H1 (cell line): ENCODE measurements around the gene RUSF1. TPM values are rescaled to one million over a fixed set of nuclear protein-coding genes. Genes with fewer than 3 reads are reported as not detected.

Experiments used
- CTCF ChIA-PET: fragments of 300-600 bp; sonication (Branson Sonifier 250); formaldehyde crosslinking; loops from one replicate; lab custom pipeline; 2021; ENCODE audit not compliant: partially characterized antibody; lab: Charles Lee
- POLR2A ChIA-PET: fragments of 300-600 bp; sonication (Branson Sonifier 250); formaldehyde crosslinking; loops from one replicate; lab custom pipeline; 2021; ENCODE audit warnings: inconsistent platforms; ENCODE audit not compliant: partially characterized antibody; lab: Charles Lee
- DNase-seq, 2 experiments: peaks; one replicate each; pipeline versions ENCODE4 v3.0.0 to v3.0.0-alpha.2; 2010 to 2022; ENCODE audit warnings: low spot score in 2 of 2, low read depth in 1 of 2, mixed read lengths in 1 of 2
- FAIRE-seq: peaks from 2 replicates; lab custom pipeline; 2011; peaks lifted over from hg19 to GRCh38; lab: Jason Lieb, UNC
- H2AFZ ChIP-seq: 2 replicates; pipeline ENCODE4 v1.8.1; 2012; ENCODE audit warnings: low read length, inconsistent platforms
- H2AK5ac ChIP-seq: 2 replicates; pipeline ENCODE4 v1.6.1; 2013; ENCODE audit warnings: low read depth, low read length
- H2BK120ac ChIP-seq: replicated peaks from 2 replicates; pipeline ENCODE3; 2013; ENCODE audit warnings: low read depth, low read length, inconsistent platforms
- H2BK12ac ChIP-seq: 2 replicates; pipeline ENCODE4 v1.6.1; 2013; ENCODE audit warnings: low read depth, low read length
- H2BK15ac ChIP-seq: 2 replicates; pipeline ENCODE4 v1.6.1; 2013; ENCODE audit warnings: low read length
- H2BK20ac ChIP-seq: 2 replicates; pipeline ENCODE4 v1.6.1; 2013; ENCODE audit warnings: low read length
- H2BK5ac ChIP-seq: 2 replicates; pipeline ENCODE4 v1.6.1; 2013; ENCODE audit warnings: low read depth, low read length
- H3K14ac ChIP-seq: 2 replicates; pipeline ENCODE4 v1.6.1; 2013; ENCODE audit warnings: inconsistent platforms; ENCODE audit not compliant: insufficient read length
- H3K18ac ChIP-seq: 2 replicates; pipeline ENCODE4 v1.6.1; 2013; ENCODE audit warnings: low read length; ENCODE audit errors: extremely low read depth
- H3K23ac ChIP-seq: 2 replicates; pipeline ENCODE4 v1.6.1; 2013; ENCODE audit warnings: inconsistent platforms; ENCODE audit not compliant: insufficient read length
- H3K23me2 ChIP-seq: 2 replicates; pipeline ENCODE4 v1.6.1; 2013; ENCODE audit warnings: low read depth, low read length
- H3K27ac ChIP-seq: 2 replicates; pipeline ENCODE4 v1.6.1; 2011; ENCODE audit warnings: low read depth, low read length, inconsistent platforms
- H3K27me3 ChIP-seq, 4 experiments: replicated peaks in 1 of 4; 1 replicate in 1 of 4; 2 replicates in 3 of 4; pipeline versions ENCODE4 v1.6.1 to v1.8.1; 2011 to 2013; ENCODE audit warnings: low read length in 3 of 4, mild to moderate bottlenecking in 3 of 4, inconsistent platforms in 2 of 4, mixed read lengths in 2 of 4, moderate library complexity in 1 of 4; ENCODE audit not compliant: control insufficient read depth in 3 of 4, insufficient read depth in 3 of 4; ENCODE audit errors: extremely low read depth in 1 of 4
- H3K36me3 ChIP-seq, 4 experiments: 2 replicates each; pipeline versions ENCODE4 v1.6.1 to v1.8.1; 2011 to 2013; ENCODE audit warnings: mild to moderate bottlenecking in 4 of 4, low read length in 3 of 4, moderate library complexity in 2 of 4, control low read depth in 1 of 4, inconsistent platforms in 1 of 4; ENCODE audit not compliant: insufficient read depth in 4 of 4, control insufficient read depth in 2 of 4
- H3K4ac ChIP-seq: replicated peaks from 2 replicates; pipeline ENCODE3; 2013; ENCODE audit warnings: low read length, low read depth, mixed read lengths, inconsistent platforms; ENCODE audit not compliant: insufficient read length
- H3K4me1 ChIP-seq, 4 experiments: replicated peaks in 1 of 4; 1 replicate in 1 of 4; 2 replicates in 3 of 4; pipeline versions ENCODE4 v1.6.1 to v1.8.1; 2011 to 2013; ENCODE audit warnings: low read length in 3 of 4, inconsistent platforms in 2 of 4, mixed read lengths in 1 of 4; ENCODE audit not compliant: insufficient read depth in 4 of 4, control insufficient read depth in 3 of 4
- H3K4me2 ChIP-seq, 2 experiments: 2 replicates each; pipeline versions ENCODE4 v1.6.1 to v1.8.1; 2011 to 2013; ENCODE audit warnings: low read depth in 2 of 2, low read length in 2 of 2, control low read depth in 1 of 2, inconsistent platforms in 1 of 2, mild to moderate bottlenecking in 1 of 2; ENCODE audit not compliant: insufficient read depth in 1 of 2
- H3K4me3 ChIP-seq, 4 experiments: fragments of 200-600, 300-600 bp in 1 of 4; sonication (generic), shearing (Covaris generic), sonication (Bioruptor Twin) in 1 of 4; 2 replicates each; pipeline versions ENCODE4 v1.5.1 to v1.8.1; 2011 to 2016; ENCODE audit warnings: low read length in 4 of 4, low read depth in 3 of 4, control low read depth in 2 of 4, inconsistent platforms in 2 of 4, mild to moderate bottlenecking in 2 of 4, mixed read lengths in 1 of 4, moderate library complexity in 1 of 4; ENCODE audit not compliant: insufficient read depth in 2 of 4; ENCODE audit errors: extremely low read depth in 1 of 4
- H3K56ac ChIP-seq: replicated peaks from 2 replicates; pipeline ENCODE3; 2013; ENCODE audit warnings: low read depth, mild to moderate bottlenecking, mixed read lengths, low read length, inconsistent platforms; ENCODE audit not compliant: insufficient read length
- H3K79me1 ChIP-seq: 2 replicates; pipeline ENCODE4 v1.6.1; 2013; ENCODE audit warnings: low read depth, low read length, control low read depth
- H3K79me2 ChIP-seq, 2 experiments: 2 replicates each; pipeline versions ENCODE4 v1.6.1 to v1.8.1; 2012 to 2013; ENCODE audit warnings: low read length in 2 of 2, mild to moderate bottlenecking in 2 of 2, inconsistent platforms in 1 of 2; ENCODE audit not compliant: insufficient read depth in 2 of 2, control insufficient read depth in 1 of 2
- H3K9ac ChIP-seq, 4 experiments: replicated peaks in 1 of 4; 1 replicate in 1 of 4; 2 replicates in 3 of 4; pipeline versions ENCODE4 v1.6.1 to v1.8.1; 2011 to 2013; ENCODE audit warnings: low read depth in 3 of 4, low read length in 3 of 4, control low read depth in 2 of 4, mild to moderate bottlenecking in 2 of 4, moderate library complexity in 2 of 4, inconsistent platforms in 1 of 4; ENCODE audit errors: extremely low read depth in 1 of 4
- H3K9me3 ChIP-seq, 2 experiments: 2 replicates each; pipeline versions ENCODE4 v1.6.1 to v1.8.1; 2012 to 2013; ENCODE audit warnings: mild to moderate bottlenecking in 2 of 2, moderate library complexity in 2 of 2, control low read depth in 1 of 2, inconsistent platforms in 1 of 2, low read depth in 1 of 2, low read length in 1 of 2, mixed read lengths in 1 of 2; ENCODE audit not compliant: insufficient read depth in 2 of 2
- H4K20me1 ChIP-seq, 2 experiments: replicated peaks in 1 of 2; 2 replicates each; pipeline versions ENCODE3 to v1.8.1; 2011 to 2013; ENCODE audit warnings: inconsistent platforms in 2 of 2, low read length in 2 of 2, mild to moderate bottlenecking in 1 of 2; ENCODE audit not compliant: insufficient read depth in 2 of 2, control insufficient read depth in 1 of 2
- H4K5ac ChIP-seq: 2 replicates; pipeline ENCODE4 v1.6.1; 2013; ENCODE audit warnings: low read length, low read depth, mixed read lengths, inconsistent platforms; ENCODE audit not compliant: insufficient read length
- H4K8ac ChIP-seq: 2 replicates; pipeline ENCODE4 v1.8.0; 2013; ENCODE audit warnings: mild to moderate bottlenecking, moderate library complexity, low read length, inconsistent platforms; ENCODE audit not compliant: insufficient read depth; ENCODE audit errors: extremely low read depth
- H4K91ac ChIP-seq: replicated peaks from 2 replicates; pipeline ENCODE3; 2013; ENCODE audit warnings: low read length, mixed read lengths, inconsistent platforms; ENCODE audit not compliant: insufficient read length
- CBX8 ChIP-seq: fragments of 300-800, 300-1000 bp; sonication (generic); IDR thresholded peaks from 2 replicates; pipeline ENCODE4 v1.7.1; 2016; ENCODE audit warnings: low read depth, low read length, borderline replicate concordance
- CEBPB ChIP-seq: IDR thresholded peaks from 2 replicates; pipeline ENCODE4 v1.6.1; 2012; ENCODE audit warnings: low read depth, low read length
- EGR1 ChIP-seq: IDR thresholded peaks from 2 replicates; pipeline ENCODE4 v1.6.1; 2011; ENCODE audit warnings: low read depth, low read length, borderline replicate concordance
- GABPA ChIP-seq: IDR thresholded peaks from 2 replicates; pipeline ENCODE4 v1.6.1; 2011; ENCODE audit warnings: mild to moderate bottlenecking, low read length, moderate library complexity, borderline replicate concordance; ENCODE audit not compliant: insufficient read depth
- HDAC6 ChIP-seq: IDR thresholded peaks from one replicate; pipeline ENCODE4 v1.7.1; 2012; ENCODE audit warnings: low read depth, mild to moderate bottlenecking, inconsistent platforms, low read length, moderate library complexity
- RAD21 ChIP-seq, 2 experiments: IDR thresholded peaks in 1 of 2; conservative IDR thresholded peaks in 1 of 2; 2 replicates each; pipeline ENCODE4 v1.6.1; 2011; ENCODE audit warnings: low read depth in 2 of 2, low read length in 2 of 2, improper control_type of control experiment in 1 of 2, inconsistent platforms in 1 of 2, mild to moderate bottlenecking in 1 of 2, moderate library complexity in 1 of 2
- SIRT6 ChIP-seq: IDR thresholded peaks from one replicate; pipeline ENCODE4 v1.7.1; 2012; ENCODE audit warnings: low read length, inconsistent platforms
- SP1 ChIP-seq: IDR thresholded peaks from 2 replicates; pipeline ENCODE4 v1.6.1; 2011; ENCODE audit warnings: low read depth, low read length
- TAF7 ChIP-seq: optimal IDR thresholded peaks from 2 replicates; pipeline ENCODE3; 2011; ENCODE audit warnings: low read depth, mild to moderate bottlenecking, inconsistent platforms, low read length, moderate library complexity, borderline replicate concordance
- WGBS, 2 experiments: shearing (Covaris generic) in 1 of 2; methylation state at CpG; one replicate each; pipeline versions ENCODE4 v1.1.6 to v1.1.7; 2013 to 2015; ENCODE audit warnings: low lambda C conversion rate in 2 of 2, mixed read lengths in 2 of 2, inconsistent platforms in 1 of 2, low coverage in 1 of 2, missing lambda C conversion rate in 1 of 2; ENCODE audit not compliant: insufficient replicate concordance in 2 of 2, insufficient coverage in 1 of 2, insufficient read length in 1 of 2; ENCODE audit errors: extremely low coverage in 1 of 2, missing lambda C conversion rate in 1 of 2; 5-methylcytosine and 5-hydroxymethylcytosine counted together
- polyA plus RNA-seq, 7 experiments: library from polyadenylated mRNA; depleted of rRNA in 3 of 7; stranded (reverse) in 5 of 7; unstranded in 2 of 7; fragments of >200 nt in 5 of 7; fragments of 200-250 nt in 2 of 7; gene quantifications; 1 replicate in 5 of 7; 2 replicates in 1 of 7; 4 replicates in 1 of 7; pipeline versions ENCODE4 v1.2.1 to v1.2.3, GENCODE V29; 2011 to 2013; ENCODE audit warnings: missing spikeins in 2 of 7, mixed read lengths in 2 of 7
- total RNA-seq: library from RNA; stranded (reverse); fragmentation: NEBNext Ultra II Directional; extraction: Animal tissue kit (Norgen Biotek cat#: 25700); gene quantifications from 2 replicates; pipeline ENCODE4 v1.2.1, GENCODE V29; 2021

RUSF1 gene
- total and polyA plus RNA-seq, 2 of the 8 experiments (the other 6 are each of a cell fraction or from before 2014, with no cell fraction given) = 22.5 to 33.7 TPM

GRCh38 chr16:31499928-31500327 is 8.3 kb downstream of the RUSF1 start:
- Histone ChIP-seq H3K4me3 (no peak overlapping the region), H3K27me3 (no peaks in the 10 kb centered on the region), H2AFZ (no peak overlapping the region), H3K79me1 (no peaks in the 10 kb centered on the region), H3K23me2 (no peaks in the 10 kb centered on the region), H2BK15ac (0 out of 2 replicates have a peak overlapping the region, but pooled peaks have one; percentile 8), H2BK120ac (no peak overlapping the region), H4K91ac (no peak overlapping the region), H3K27ac (no peak overlapping the region), H3K79me2 (no peaks in the 10 kb centered on the region), H3K14ac (no peak overlapping the region), H3K36me3 (peaks cover 0 to 3% (median under 1%) of the 10 kb centered on the region in 4 experiments; a peak in 1 of 8 replicates), H4K8ac (no peak overlapping the region), H3K4me1 (peaks cover 2 to 10% (median 5%) of the 10 kb centered on the region in 4 experiments), H3K9me3 (no peaks in the 10 kb centered on the region), H3K4me2 (no peak overlapping the region), H2BK12ac (no peak overlapping the region), H2AK5ac (no peak overlapping the region), H4K20me1 (no peaks in the 10 kb centered on the region), H3K4ac (no peak overlapping the region), H2BK20ac (no peak overlapping the region), H3K23ac (no peak overlapping the region), H3K9ac (no peak overlapping the region), H4K5ac (no peak overlapping the region), H3K18ac (no peak overlapping the region), H3K56ac (no peak overlapping the region), H2BK5ac (no peak overlapping the region)
- TF ChIP-seq HDAC6 = no peak
- TF ChIP-seq GABPA = no peak
- no peak for TF ChIP-seq SIRT6
- no peak for TF ChIP-seq EGR1
- no peak for TF ChIP-seq TAF7
- TF ChIP-seq RAD21 (IDR thresholded peaks at IDR 0.05 in 1 of 2, conservative IDR thresholded peaks at IDR 0.05 in 1 of 2; ENCODE audit: low read depth in 2 of 2, low read length in 2 of 2) = no peak
- TF ChIP-seq SP1 = no peak
- TF ChIP-seq CBX8 = no peak
- TF ChIP-seq CEBPB = no peak
- DNase-seq (no peak), FAIRE-seq (no peak)
- ChIA-PET CTCF (interaction anchor here (1.7 kb wide), 3 partner anchors 10 to 212 kb away, joined by 4 to 7 read pairs (median 7); no protein-coding TSS in a partner anchor), POLR2A (interaction anchor here (10.6 kb wide), 1 partner anchor 11 kb away, joined by 69 read pairs; no protein-coding TSS in a partner anchor)
- WGBS, 2 experiments = 95% methylated on average over 8 of the region's 8 CpGs; no CpG with 5 or more reads in 1 of the 2 experiments
